Testis (tissue), 2 donors: Measurements from ENCODE around the gene PIEZO1.

ENCODE experiments used
- POLR2A ChIP-seq: fragments of 450-650 bp; IDR thresholded peaks from one replicate; pipeline ENCODE4 v1.6.1; 2017; ENCODE audit warnings: antibody characterized with exemption, mild to moderate bottlenecking, moderate library complexity
- TF ChIP-seq, protein P1 (sequence below), 3 experiments: fragments of 450-650 bp in 2 of 3; fragments of 200-600 bp in 1 of 3; sonication (generic) in 1 of 3; IDR thresholded peaks; one replicate each; pipeline ENCODE4 v1.5.1; 2016 to 2019; ENCODE audit warnings: antibody characterized with exemption in 3 of 3, mild to moderate bottlenecking in 2 of 3, moderate library complexity in 1 of 3

DNA sequence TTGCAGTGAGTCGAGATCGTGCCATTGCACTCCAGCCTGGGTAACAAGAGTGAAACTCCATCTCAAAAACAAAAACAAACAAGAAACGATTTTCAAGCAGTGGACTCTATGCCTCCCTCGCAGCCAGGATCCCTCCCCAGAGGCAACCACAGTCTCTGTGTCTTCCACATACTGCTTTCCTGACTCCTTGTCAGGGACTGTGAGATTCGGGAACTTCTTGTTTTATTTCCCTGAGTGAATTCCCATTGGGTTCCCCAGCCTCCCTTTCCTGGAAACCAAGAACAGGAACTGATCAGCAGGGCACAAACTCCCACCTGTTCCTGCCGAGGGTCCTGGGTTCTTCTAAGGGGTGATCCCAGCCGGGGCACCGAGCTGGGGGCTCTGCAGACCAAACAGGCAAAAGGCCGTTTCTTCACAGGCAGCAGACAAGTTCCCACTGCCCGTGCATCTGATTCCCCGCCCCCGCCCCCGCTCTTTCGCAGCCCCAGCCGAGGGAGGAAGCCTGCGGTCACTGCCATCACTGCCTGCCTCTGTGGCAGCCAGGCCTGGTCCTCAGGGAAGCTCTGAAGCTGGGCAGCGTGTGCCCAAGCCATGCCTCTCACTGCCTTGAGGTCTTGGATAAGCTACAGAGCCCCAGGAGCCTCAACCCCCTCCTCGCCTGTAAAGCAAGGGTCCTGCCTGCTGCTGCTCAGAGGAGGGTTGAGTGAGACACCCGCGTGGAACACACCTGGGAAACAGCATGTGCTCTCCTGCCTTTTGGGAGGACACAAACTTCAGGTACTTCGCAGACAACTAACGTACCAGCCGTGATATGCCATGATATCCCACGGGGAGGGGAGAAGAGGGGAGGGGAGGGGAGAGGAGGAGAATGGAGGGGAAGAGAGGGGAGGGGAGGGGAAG, 5.5 kb upstream of the PIEZO1 start:
- TF ChIP-seq, protein P1, sequence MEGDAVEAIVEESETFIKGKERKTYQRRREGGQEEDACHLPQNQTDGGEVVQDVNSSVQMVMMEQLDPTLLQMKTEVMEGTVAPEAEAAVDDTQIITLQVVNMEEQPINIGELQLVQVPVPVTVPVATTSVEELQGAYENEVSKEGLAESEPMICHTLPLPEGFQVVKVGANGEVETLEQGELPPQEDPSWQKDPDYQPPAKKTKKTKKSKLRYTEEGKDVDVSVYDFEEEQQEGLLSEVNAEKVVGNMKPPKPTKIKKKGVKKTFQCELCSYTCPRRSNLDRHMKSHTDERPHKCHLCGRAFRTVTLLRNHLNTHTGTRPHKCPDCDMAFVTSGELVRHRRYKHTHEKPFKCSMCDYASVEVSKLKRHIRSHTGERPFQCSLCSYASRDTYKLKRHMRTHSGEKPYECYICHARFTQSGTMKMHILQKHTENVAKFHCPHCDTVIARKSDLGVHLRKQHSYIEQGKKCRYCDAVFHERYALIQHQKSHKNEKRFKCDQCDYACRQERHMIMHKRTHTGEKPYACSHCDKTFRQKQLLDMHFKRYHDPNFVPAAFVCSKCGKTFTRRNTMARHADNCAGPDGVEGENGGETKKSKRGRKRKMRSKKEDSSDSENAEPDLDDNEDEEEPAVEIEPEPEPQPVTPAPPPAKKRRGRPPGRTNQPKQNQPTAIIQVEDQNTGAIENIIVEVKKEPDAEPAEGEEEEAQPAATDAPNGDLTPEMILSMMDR (IDR thresholded peaks at IDR 0.05) = no peak
- TF ChIP-seq POLR2A = no peak
